Neural cell (in vitro differentiated cells): ENCODE measurements around the gene FLACC1. TPM values are rescaled to one million over a fixed set of nuclear protein-coding genes. Genes with fewer than 3 reads are reported as not detected.

Experiments used
- H2AFZ ChIP-seq: fragments of 200-600, 300-800 bp; sonication (generic), shearing (Covaris generic); 2 replicates; pipeline ENCODE4 v1.6.0; 2014; ENCODE audit warnings: low read depth, mild to moderate bottlenecking, antibody characterized with exemption, low read length, moderate library complexity
- H3F3A ChIP-seq: fragments of 200-600 bp; shearing (Covaris generic); 2 replicates; pipeline ENCODE4 v1.6.1; 2016; ENCODE audit warnings: mild to moderate bottlenecking, moderate library complexity, mixed read lengths, antibody characterized with exemption, low read length; ENCODE audit not compliant: insufficient read depth, poor library complexity, severe bottlenecking
- H3K27ac ChIP-seq: fragments of 200-600, 300-800 bp; sonication (generic), shearing (Covaris generic); 2 replicates; pipeline ENCODE4 v1.5.1; 2014; ENCODE audit warnings: mild to moderate bottlenecking, low read length, moderate library complexity
- H3K27me3 ChIP-seq: fragments of 300-800, 200-600 bp; sonication (generic), shearing (Covaris generic); 2 replicates; pipeline ENCODE4 v1.6.0; 2014; ENCODE audit warnings: mild to moderate bottlenecking, low read depth, low read length, moderate library complexity; ENCODE audit not compliant: insufficient read depth
- H3K36me3 ChIP-seq: fragments of 300-800, 200-600 bp; sonication (generic), shearing (Covaris generic); 2 replicates; pipeline ENCODE4 v1.5.1; 2014; ENCODE audit warnings: mild to moderate bottlenecking, antibody characterized with exemption, low read length, moderate library complexity; ENCODE audit not compliant: insufficient read depth
- H3K4me2 ChIP-seq: fragments of 300-800, 200-600 bp; sonication (generic), shearing (Covaris generic); 2 replicates; pipeline ENCODE4 v1.6.0; 2014; ENCODE audit warnings: mild to moderate bottlenecking, low read length
- H3K4me3 ChIP-seq: fragments of 300-800, 200-600 bp; sonication (generic), shearing (Covaris generic); 2 replicates; pipeline ENCODE4 v1.5.1; 2014; ENCODE audit warnings: mild to moderate bottlenecking, low read length, moderate library complexity
- H3K79me2 ChIP-seq: fragments of 200-600 bp; shearing (Covaris generic); replicated peaks from 2 replicates; pipeline ENCODE4 v1.6.0; 2014; ENCODE audit warnings: mild to moderate bottlenecking, low read length, moderate library complexity; ENCODE audit not compliant: insufficient read depth
- H3K9ac ChIP-seq: fragments of 300-800, 200-600 bp; sonication (generic), shearing (Covaris generic); 2 replicates; pipeline ENCODE4 v1.6.1; 2016; ENCODE audit warnings: mild to moderate bottlenecking, low read length, mixed read lengths
- H3K9me2 ChIP-seq: fragments of 200-600 bp; shearing (Covaris generic); 2 replicates; pipeline ENCODE4 v1.6.1; 2016; ENCODE audit warnings: mild to moderate bottlenecking, low read length, mixed read lengths; ENCODE audit not compliant: insufficient read depth
- H3K9me3 ChIP-seq: fragments of 200-600, 300-800 bp; sonication (generic), shearing (Covaris generic); 2 replicates; pipeline ENCODE4 v1.6.1; 2016; ENCODE audit warnings: mild to moderate bottlenecking, mixed run types, low read length, moderate library complexity, mixed read lengths
- H4K20me1 ChIP-seq: fragments of 200-600 bp; shearing (Covaris generic); 2 replicates; pipeline ENCODE4 v1.6.1; 2016; ENCODE audit warnings: mild to moderate bottlenecking, mixed run types; ENCODE audit not compliant: insufficient read depth
- CTCF ChIP-seq: fragments of 450-650 bp; IDR thresholded peaks from 2 replicates; pipeline ENCODE4 v1.5.1; 2014; ENCODE audit warnings: antibody characterized with exemption, mild to moderate bottlenecking, moderate library complexity; ENCODE audit not compliant: poor library complexity, severe bottlenecking
- EP300 ChIP-seq: fragments of 450-650 bp; conservative IDR thresholded peaks from 2 replicates; pipeline ENCODE4 v1.6.1; 2014; ENCODE audit warnings: antibody characterized with exemption, mild to moderate bottlenecking, moderate library complexity; ENCODE audit not compliant: poor library complexity, severe bottlenecking
- EZH2 ChIP-seq: fragments of 200-600, 300-800 bp; shearing (Covaris generic), sonication (generic); IDR thresholded peaks from 2 replicates; pipeline ENCODE4 v1.6.1; 2014; ENCODE audit warnings: antibody characterized with exemption, low read length, borderline replicate concordance, mild to moderate bottlenecking; ENCODE audit not compliant: insufficient read depth, poor library complexity, severe bottlenecking
- MXI1 ChIP-seq: fragments of 450-650 bp; conservative IDR thresholded peaks from 2 replicates; pipeline ENCODE4 v1.6.1; 2014; ENCODE audit warnings: antibody characterized with exemption, mild to moderate bottlenecking; ENCODE audit not compliant: poor library complexity, severe bottlenecking
- POLR2AphosphoS5 ChIP-seq: IDR thresholded peaks from 2 replicates; pipeline ENCODE4 v1.6.1; 2012
- RAD21 ChIP-seq: fragments of 450-650 bp; conservative IDR thresholded peaks from 2 replicates; pipeline ENCODE4 v1.6.1; 2014; ENCODE audit warnings: antibody characterized with exemption, mild to moderate bottlenecking, moderate library complexity
- REST ChIP-seq: IDR thresholded peaks from 2 replicates; pipeline ENCODE4 v1.6.1; 2012; ENCODE audit warnings: borderline replicate concordance
- SMC3 ChIP-seq: fragments of 450-650 bp; conservative IDR thresholded peaks from 2 replicates; pipeline ENCODE4 v1.6.1; 2014; ENCODE audit warnings: antibody characterized with exemption, mild to moderate bottlenecking, moderate library complexity; ENCODE audit not compliant: poor library complexity
- TAF1 ChIP-seq: IDR thresholded peaks from 2 replicates; pipeline ENCODE4 v1.6.1; 2012; ENCODE audit warnings: low read depth
- polyA minus RNA-seq: library from RNA; depleted of rRNA, polyadenylated mRNA; stranded (reverse); fragments of >200 nt; gene quantifications from 2 replicates; pipeline ENCODE4 v1.2.3, GENCODE V29; 2014
- polyA plus RNA-seq: library from polyadenylated mRNA; depleted of rRNA; stranded (reverse); fragments of >200 nt; gene quantifications from 2 replicates; pipeline ENCODE4 v1.2.3, GENCODE V29; 2014

FLACC1 gene, protein sequence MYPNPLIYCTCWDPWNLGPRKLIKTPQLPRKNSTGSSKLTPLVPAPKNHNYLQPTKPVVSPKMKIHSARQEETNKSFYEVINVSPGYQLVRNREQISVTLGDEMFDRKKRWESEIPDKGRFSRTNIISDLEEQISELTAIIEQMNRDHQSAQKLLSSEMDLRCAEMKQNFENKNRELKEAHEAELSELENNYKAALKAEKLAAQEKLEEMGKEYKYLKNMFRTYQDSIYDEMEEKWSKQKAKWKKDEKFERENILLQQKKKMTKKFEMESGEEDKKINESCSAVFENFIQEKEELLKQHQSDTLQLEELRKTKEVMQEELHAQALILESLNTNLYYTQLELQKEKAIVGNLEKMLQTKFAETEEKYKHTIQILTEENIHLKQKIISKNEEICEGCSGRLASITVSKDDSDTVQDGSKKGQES
- polyA plus RNA-seq (1.3 and 1.8 TPM in 2 replicates), polyA minus RNA-seq (1.5 and 3.4 TPM in 2 replicates)

GRCh38 chr2:201357221-201357620, at the start of gene FLACC1:
FLACC1 (minus strand) TSS chr2:201357345; CDS start chr2:201351404, 5,941 bp downstream.
- no peak for TF ChIP-seq EZH2
- no peak for TF ChIP-seq CTCF
- no peak for TF ChIP-seq POLR2AphosphoS5
- TF ChIP-seq REST, result no peak
- TF ChIP-seq EP300, result no peak
- TF ChIP-seq RAD21, result no peak
- no peak for TF ChIP-seq SMC3
- TF ChIP-seq MXI1, result no peak
- TF ChIP-seq TAF1, result no peak
- H3K4me2 ChIP-seq, result no peak within 1 kb of the TSS
- H3K9ac ChIP-seq, result no peak within 1 kb of the TSS
- H3F3A ChIP-seq, result no peaks in the 10 kb centered on the region
- H3K9me3 ChIP-seq, result no peaks in the 10 kb centered on the region
- no peaks in the 10 kb centered on the region for H4K20me1 ChIP-seq
- no peak within 1 kb of the TSS for H3K27ac ChIP-seq
- H3K9me2 ChIP-seq, result no peaks in the 10 kb centered on the region
- no peaks in the 10 kb centered on the region for H3K27me3 ChIP-seq
- H3K79me2 ChIP-seq, result no peaks in the 10 kb centered on the region
- no peak within 1 kb of the TSS for H3K4me3 ChIP-seq
- peaks cover under 1% of the 10 kb centered on the region for H3K36me3 ChIP-seq
- no peak within 1 kb of the TSS for H2AFZ ChIP-seq

- Histone ChIP-seq H3K9me2 (no peaks in the 10 kb centered on the region), H3K4me2 (no peak overlapping the region), H3K27me3 (no peaks in the 10 kb centered on the region), H3K9me3 (no peaks in the 10 kb centered on the region), H3K79me2 (no peaks in the 10 kb centered on the region), H3K9ac (no peak overlapping the region), H3K36me3 (peaks cover 3% of the 10 kb centered on the region), H4K20me1 (no peaks in the 10 kb centered on the region), H3F3A (no peaks in the 10 kb centered on the region), H3K4me3 (no peak overlapping the region), H2AFZ (no peak overlapping the region), H3K27ac (no peak overlapping the region)
- TF ChIP-seq POLR2AphosphoS5, result no peak
- no peak for TF ChIP-seq TAF1
- TF ChIP-seq REST, result no peak
- no peak for TF ChIP-seq SMC3
- TF ChIP-seq MXI1, result no peak
- TF ChIP-seq EZH2, result no peak
- TF ChIP-seq CTCF, result no peak
- no peak for TF ChIP-seq EP300
- TF ChIP-seq RAD21, result no peak
These were observed 49.0 kb upstream of the FLACC1 start for GRCh38 chr2:201406077-201406662.
